HG02943 (cell line): ENCODE results near the gene HMGXB4.
"Not testable (repeated sequence)": the region's sequence is repeated elsewhere in the genome, so short reads cannot be mapped to it uniquely, and the experiment has no call there.

Experiments used
- ATAC-seq: cut with Tn5 transposase; IDR thresholded peaks from one replicate; pipeline ENCODE4 v1.9.1; 2021; ENCODE audit warnings: mild to moderate bottlenecking, low read depth, moderate library complexity; ENCODE audit not compliant: unreplicated experiment

HMGXB4 gene, protein sequence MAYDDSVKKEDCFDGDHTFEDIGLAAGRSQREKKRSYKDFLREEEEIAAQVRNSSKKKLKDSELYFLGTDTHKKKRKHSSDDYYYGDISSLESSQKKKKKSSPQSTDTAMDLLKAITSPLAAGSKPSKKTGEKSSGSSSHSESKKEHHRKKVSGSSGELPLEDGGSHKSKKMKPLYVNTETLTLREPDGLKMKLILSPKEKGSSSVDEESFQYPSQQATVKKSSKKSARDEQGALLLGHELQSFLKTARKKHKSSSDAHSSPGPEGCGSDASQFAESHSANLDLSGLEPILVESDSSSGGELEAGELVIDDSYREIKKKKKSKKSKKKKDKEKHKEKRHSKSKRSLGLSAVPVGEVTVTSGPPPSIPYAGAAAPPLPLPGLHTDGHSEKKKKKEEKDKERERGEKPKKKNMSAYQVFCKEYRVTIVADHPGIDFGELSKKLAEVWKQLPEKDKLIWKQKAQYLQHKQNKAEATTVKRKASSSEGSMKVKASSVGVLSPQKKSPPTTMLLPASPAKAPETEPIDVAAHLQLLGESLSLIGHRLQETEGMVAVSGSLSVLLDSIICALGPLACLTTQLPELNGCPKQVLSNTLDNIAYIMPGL

DNA sequence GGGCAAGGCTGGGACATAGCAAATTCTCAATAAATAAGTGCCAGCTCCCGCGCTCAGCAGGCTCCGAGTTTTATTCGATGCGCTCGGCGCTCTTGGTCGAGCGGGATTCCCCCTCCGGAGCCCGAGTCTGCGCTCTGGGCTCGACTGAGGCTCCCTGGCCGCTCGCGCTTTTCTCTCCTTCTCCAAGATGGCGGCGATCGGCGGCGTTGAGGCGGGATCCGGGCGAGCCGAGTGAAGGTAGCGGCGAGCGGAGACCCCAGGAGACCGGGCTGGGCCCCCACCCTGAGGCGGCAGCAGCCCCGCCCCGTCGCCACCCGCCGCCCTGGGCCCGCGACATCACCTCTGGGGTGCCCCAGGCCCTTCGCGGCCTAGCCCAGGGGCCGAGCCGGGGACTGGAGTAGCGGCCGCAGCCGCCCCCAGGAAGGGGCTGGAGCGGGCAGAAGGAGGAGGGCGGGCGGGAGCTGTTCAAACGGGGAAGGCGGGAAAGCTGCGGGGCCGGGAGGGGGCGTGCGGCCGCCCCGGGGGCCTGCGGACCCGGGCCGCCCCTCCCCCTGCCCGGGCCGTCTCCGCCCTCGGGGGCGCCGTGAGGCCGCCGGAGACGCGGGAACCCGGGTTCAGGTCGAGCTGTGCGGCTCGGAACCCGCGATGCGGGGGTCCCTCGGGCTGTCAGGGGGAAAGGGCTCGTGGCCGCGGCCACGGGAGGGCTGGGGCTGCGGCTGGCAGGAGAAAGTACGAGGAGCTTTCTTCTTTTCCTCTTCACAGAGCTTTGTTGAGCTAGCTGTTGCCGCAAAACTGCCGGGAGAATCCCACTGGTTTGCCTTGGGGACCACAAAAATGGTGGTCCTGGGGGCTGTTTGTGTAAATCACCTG, at the start of gene HMGXB4:
HMGXB4 (plus strand) TSS at position 173 of the 870 bp plus-strand sequence. CDS start 4,898 bp downstream, outside the sequence.
- peak; percentile 81 for ATAC-seq

DNA sequence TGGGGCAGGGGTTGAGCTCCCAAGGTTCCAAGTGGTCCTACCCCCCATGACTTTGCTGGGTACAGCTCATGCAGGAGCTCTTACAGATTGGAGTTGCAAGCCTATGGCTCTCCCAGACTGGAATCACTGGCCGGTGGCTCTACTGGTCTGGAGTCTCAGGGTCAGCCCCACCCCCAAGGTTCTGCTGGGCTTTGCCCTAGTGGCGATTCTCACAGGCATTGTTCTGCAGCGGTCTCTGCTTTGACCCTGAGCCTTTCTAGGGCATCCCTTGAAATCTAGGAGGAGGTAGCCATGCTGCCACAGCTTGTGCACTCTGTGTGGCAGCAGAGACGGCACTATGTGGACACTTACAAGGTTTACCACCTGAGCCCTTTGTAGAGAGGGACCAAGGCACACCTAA, 49.3 kb upstream of the HMGXB4 start:
- ATAC-seq: no peak

DNA sequence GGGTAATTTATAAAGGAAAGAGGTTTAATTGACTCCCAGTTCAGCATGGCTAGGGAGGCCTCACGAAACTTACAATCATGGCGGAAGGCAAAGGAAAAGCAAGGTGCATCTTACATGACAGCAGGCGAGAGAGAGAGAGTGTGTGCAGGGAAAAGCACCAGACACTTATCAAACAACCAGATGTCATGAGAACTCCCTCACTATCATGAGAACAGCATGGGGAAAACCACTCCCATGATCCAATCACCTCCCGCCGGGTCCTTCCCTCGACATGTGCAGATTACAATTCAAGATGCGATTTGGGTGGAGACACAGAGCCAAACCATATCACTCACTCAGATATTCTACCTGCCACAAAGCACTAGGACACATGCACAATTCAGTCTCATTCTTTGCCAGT, 48.1 kb upstream of the HMGXB4 start:
- ATAC-seq: no peak

DNA sequence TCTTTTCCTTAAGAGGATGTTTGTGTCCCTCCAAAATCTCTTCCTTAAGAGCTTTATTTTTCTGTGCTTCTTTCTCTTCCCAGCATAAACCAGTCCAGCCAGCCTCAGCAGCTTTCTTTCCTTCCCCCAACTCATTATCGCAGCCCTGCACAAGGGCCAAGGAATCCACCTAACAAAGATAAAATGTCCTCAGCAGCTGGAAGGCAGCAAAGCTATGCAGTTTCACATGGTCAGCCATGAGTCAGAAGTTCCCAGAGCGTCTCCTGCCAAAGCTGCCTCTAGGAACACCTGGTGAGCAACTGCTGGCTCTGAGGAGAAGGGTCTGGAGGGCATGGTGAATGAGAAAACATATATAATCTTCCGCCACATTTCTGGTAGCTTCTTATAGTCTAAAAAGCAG, 45.3 kb upstream of the HMGXB4 start:
- no peak for ATAC-seq

DNA sequence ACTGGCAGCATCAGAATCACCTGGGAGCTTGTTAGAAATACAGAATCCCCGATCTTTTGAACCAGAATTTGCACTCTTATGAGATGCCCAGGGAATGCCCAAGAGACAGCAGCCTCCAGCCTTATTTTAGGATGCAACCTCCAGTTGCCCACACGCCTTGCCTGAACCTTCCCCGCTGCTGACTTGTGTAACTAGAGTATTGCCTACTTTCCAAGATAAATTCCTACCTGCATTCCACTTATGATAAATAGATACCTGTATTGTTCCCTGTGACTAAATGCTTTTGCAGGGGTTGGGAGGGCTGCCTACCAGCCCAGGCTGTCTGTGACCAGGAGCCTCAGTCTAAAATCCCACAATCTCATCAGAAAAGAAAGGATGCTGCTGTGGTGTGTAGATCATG, 44.3 kb upstream of the HMGXB4 start:
- ATAC-seq: no peak

DNA sequence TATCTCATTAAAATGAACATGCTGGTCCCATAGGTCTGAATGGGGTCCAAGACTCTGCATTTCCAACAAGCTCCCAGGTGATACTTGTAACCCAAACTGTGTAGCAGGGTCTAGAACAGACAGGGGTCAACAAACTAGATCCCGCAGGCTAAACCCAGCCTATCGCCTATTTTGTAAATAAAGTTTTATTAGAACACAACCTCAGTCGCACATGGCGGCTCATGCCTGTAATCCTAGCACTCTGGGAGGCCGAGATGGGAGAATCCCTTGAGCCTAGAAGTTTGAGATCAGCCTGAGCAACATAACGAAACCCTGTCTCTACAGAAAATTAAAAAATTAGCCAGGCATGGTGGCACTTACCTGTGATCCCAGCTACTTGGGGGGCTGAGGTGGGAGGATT, 42.3 kb upstream of the HMGXB4 start:
- ATAC-seq: no peak

DNA sequence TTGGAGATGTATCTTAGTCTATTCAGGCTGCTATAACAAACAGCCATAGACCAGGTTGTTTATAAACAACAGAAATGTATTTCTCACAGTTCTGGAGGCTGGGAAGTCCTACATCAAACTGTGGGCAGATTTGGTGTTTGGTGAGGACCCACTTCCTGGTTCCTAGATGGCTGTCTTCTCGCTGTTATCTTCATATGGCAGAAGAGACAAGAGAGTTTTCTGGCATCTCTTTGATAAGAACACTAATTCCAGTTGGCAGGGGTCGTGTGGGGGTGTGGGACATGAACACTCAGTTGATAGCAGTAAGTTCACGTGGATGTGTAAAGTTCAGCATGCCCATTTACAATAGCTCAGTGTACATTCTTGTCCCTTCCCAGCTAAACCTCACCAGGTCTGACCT, 41.3 kb upstream of the HMGXB4 start:
- ATAC-seq: no peak

DNA sequence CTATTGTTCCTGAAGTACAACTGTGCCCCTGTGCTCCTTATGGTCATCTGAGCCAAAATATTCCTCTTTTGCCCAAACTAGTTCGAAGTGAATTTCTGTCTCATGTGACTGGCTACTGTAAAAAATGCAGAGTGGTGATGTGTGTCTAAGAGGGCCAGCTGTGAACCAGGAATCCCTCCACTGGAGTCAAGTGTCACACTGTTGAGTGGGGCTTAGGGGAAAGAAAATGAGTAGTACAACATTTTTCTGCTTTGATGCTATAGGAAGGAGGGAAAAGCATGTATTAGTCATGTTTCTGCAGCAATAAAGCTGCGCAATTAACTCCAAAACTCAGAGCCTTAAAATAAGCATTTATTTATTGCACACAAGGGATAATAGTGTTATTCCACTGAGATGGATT, 39.8 kb upstream of the HMGXB4 start:
- ATAC-seq: no peak

DNA sequence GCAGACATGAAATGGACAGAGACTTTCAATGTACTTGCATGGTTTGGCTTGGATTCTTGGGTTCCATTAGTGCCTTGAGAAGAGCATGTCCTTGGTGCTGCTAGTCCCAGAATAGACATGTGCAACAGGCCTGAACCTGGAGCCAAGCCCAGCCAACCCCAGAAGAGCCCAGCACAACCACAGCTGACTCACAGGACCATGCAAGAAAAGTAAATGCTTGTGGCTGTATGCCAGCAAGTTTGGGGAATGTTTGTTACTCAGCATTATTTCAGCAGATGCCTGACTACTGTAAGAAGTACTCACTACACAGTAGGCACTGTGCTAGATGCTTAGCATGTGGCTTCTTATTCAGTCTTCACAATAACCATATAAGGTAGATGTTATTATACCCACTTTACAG, 39.2 kb upstream of the HMGXB4 start:
- no peak for ATAC-seq

DNA sequence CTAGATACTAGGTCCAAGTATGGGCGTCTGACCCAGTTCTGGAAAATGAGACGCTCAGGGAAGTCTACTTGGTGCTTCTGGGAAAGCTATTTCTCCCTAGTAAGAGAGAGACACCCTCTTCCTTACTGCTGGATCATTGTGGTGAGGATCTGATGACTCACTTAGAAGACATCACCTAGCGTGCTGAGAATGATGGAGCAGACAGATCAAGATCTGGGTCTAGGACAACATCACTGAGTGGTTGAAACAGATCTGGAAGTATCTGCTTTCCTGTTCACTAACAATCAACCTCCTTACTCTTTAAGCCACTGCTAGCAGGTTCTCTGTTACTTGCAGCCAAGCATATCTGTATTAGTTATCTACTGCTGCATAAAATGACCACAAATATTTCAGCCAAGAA, 38.3 kb upstream of the HMGXB4 start:
- ATAC-seq: no peak

DNA sequence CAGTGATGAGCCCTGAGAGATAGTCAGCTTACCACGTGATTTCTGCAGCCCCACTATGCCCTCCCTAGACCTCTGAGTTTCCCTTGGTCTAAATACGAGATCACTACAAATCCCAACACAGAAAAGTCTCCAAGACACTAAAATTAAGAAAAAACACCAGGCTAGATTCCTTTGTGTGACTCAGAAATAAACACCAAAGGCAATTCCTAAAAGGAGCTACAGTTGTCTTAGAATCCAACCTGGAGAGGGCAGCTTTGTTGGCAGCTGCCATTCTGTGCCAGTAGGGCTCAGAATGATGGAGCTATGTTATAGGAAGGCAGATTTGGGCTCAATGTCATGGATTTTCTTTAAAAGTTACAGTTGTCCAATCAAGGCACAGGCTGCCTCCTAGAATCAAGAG, 37.1 kb upstream of the HMGXB4 start:
- no peak for ATAC-seq

DNA sequence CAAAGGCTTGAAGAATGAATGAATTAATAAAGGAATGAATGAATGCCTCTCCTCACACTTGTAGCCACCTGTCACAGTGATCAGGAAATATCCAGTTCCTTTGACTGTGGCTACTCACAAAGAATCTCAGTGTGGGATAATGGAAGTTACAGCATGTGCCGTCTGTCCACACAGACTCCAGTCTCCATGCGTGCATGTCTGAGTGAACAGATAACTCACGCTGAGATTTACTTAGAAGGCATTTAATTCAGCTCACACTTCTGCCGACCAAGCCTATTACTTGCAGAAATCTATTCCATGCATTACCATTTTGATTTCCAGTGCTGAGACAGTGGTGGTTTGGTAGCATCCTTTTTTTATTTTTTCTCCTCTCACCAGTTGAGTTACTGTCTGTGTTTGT, 32.3 kb upstream of the HMGXB4 start:
- ATAC-seq: no peak

DNA sequence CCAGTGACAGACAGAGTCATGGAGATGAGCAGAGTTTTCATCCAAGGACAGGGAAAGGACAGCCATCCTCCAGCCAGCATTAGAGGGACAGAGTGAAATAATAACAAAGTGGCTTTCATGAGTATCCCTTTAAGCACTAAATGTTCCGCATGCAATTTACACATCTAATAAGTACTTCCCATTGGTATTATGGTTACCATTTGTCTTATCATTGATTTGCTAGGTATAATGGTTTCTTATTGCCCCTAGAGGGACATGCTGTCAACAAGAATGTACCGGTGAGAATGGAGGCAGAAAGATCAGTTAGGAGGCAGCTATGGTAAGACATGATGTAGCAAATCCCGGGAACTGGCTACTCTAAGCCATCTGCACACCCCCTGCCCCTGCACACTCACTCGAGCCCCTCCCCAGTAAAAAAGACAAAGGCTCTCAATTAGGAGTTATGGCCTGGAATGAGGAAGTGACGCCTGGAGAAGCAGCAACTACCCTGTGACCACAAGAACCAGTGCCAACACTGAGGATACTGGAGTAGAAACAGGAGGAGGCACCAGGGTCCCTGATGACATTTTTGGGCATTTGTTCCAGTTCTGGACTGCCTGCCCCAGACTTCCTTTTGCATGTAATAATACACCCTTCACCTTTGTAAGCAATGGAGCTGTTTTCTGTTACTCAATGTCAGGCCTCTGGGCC, 30.2 kb upstream of the HMGXB4 start:
- ATAC-seq: no peak

DNA sequence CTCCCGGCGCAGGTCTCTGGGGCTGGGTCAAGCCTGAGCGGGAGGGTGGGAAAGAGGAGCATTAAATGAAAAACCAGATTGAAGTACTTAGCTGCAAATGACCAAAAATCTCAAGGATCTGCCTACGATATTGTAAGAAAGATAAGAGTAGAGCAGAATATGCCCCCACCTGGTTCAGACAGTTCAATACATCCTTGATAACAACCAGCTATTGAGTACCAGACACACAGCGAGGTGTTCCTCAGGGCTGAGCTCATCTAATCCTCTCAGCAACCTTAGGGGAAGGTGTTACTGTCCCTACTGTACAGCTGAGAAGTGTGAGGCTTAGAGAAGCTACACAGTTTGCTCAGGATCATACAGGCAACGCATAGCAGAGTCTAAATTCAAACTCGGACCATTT, 27.4 kb upstream of the HMGXB4 start:
- ATAC-seq: no peak

DNA sequence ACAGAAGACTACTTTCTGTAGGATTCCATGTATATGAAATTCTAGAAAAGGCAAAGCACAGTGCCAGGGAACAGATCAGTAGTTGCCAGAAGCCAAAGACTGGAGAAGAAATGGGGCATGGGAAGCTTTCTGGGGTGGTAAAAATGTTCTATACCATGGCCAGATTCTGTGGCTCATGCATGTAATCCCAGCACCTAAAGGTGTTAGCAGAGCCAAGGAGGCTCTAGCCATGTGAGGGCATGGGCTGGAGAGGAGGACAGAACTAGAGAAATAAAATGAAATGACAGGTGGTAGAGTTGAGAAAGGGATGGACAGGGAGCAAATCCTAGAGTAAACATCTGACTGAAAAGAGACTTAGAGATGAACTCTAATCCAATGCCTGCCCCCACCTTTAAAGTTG, 26.9 kb upstream of the HMGXB4 start:
- ATAC-seq: no peak

DNA sequence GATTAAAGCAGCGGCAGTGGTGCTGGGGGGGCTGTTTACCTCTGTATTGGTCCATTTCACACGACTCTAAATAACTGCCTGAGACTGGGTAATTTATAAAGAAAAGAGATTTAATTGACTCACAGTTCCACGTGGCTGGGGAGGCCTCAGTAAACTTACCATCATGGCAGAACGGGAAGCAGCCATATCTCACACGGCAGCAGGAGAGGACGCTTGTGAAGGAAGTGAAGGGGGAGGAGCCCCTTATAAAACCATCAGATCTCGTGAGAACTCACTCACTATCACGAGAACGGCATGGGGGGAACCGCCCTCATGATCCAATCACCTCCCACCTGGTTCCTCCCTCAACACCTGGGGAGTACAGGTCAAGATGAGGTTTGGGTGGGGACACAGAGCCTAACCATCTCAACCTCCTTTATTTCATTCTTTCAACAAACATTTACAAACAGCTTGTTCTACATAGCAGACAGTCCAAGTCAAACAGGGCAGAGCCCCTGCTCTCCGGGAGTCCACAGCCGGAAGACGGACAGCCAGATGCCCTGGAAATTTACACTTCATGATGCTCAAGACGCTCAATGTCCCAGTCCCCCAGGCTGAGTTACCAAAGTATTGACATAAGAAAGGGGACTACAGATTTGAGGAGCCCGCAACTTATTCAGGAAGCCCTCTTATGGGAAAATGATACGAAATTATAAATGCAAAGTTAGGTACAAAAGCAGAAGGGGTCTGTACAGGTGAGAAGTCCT, 26.3 kb upstream of the HMGXB4 start:
- no peak for ATAC-seq

DNA sequence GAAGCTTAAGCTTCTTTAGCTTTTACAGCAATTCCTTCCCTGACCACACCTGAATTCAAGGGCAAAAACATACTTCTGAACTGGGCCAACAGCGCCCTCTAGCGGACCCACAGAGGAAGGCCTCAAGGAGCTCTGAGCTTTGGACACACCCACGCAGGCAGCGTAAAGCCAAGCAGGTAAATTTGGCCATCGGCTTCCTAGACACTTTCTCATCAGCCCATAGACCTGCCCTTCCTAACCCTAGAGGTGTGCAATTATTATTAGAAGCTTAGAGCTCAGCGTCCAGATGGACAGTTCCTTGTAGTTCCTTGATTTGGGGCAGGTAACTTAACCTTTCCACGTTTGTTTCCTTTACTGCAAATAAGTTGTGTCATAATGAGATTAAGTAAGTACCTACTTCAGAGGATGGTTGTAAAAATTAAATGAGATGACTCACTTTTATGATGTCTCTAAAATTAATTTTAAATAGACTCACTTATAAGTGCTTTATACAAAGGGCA, 25.7 kb upstream of the HMGXB4 start:
- no peak for ATAC-seq

DNA sequence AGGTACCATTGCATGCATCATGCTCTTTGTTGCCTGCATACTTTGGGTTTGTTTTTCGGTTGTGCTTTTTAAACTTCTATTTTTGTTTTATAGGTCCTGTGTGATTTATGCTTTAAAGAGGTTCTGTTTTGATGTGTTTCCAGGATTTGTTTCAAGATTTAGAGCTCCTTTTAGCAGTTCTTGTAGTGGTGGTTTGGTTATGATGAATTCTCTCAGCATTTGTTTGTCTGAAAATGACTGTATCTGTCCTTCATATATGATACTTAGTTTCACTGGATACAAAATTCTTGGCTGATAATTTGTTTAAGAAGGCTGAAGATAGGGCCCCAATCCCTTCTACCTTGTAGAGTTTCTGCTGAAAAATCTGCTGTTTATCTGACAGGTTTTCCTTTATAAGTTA, 18.5 kb upstream of the HMGXB4 start:
- ATAC-seq: not testable (repeated sequence)

DNA sequence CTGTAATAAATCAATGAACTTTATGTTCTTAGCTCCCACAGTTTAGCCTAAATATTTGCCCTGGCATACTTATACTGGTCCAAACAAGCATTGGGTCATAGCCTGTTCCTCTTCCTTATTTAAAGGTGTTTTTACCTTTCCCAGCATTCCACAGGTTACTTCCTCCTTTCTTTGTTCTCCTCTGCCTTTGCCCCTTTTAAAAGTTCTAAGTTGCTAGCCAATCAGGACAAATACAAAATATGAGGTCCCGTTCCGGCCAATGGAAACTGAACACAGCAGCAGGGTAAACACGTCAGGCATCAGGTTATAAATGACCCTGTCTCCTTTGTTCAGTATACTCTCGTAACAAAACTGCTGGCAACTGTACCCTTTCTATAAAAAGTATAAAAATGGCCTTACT, 12.8 kb upstream of the HMGXB4 start:
- not testable (repeated sequence) for ATAC-seq

DNA sequence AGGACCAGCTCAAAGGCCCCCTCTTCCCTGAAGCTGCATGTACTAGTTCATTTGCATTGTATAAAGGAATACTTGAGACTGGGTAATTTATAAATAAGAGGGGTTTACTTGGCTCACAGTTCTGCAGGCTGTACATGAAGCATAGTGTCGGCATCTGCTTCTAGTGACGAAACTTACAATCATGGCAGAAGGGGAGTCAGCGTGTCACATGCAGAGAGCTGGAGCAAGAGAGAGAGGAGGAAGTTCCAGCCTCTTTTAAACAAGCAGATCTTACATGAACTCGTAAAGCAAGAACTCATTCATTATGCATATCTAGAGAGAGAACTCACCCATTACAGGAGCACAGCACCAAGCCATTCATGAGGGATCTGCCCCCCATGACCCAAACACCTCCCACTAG, 7.1 kb upstream of the HMGXB4 start:
- no peak for ATAC-seq
